IgD-negative memory B cell (primary cell): ENCODE results near the gene CES2. TPM values are rescaled to one million over a fixed set of nuclear protein-coding genes. Genes with fewer than 3 reads are reported as not detected.
A peak's percentile ranks its signal among the peaks of the same experiment; 100 is the strongest.
"Not testable (repeated sequence)": the region's sequence is repeated elsewhere in the genome, so short reads cannot be mapped to it uniquely, and the experiment has no call there.

Source experiments
- H3K27ac Mint-ChIP-seq, 3 donors: one replicate each; pipeline ENCODE4 v1.8.0; 2020 to 2022; ENCODE audit warnings: mild to moderate bottlenecking in 3 of 3, mixed read lengths in 3 of 3, moderate library complexity in 1 of 3
- H3K27me3 Mint-ChIP-seq: one replicate; pipeline ENCODE4 v1.8.0; 2021; ENCODE audit warnings: mixed read lengths
- H3K36me3 Mint-ChIP-seq: one replicate; pipeline ENCODE4 v1.8.0; 2020; ENCODE audit warnings: mild to moderate bottlenecking, mixed read lengths
- H3K4me1 Mint-ChIP-seq, 3 donors: one replicate each; pipeline ENCODE4 v1.8.0; 2020 to 2022; ENCODE audit warnings: mixed read lengths in 3 of 3, mild to moderate bottlenecking in 1 of 3
- H3K4me3 Mint-ChIP-seq, 4 donors: one replicate each; pipeline ENCODE4 v1.8.0; 2020 to 2022; ENCODE audit warnings: mild to moderate bottlenecking in 4 of 4, mixed read lengths in 4 of 4, moderate library complexity in 3 of 4
- H3K9me3 Mint-ChIP-seq, 3 donors: one replicate each; pipeline ENCODE4 v1.8.0; 2020 to 2021; ENCODE audit warnings: mixed read lengths in 3 of 3, mild to moderate bottlenecking in 1 of 3
- polyA plus RNA-seq: library from polyadenylated mRNA; unstranded; fragments of 300-500 nt; fragmentation: Illumina TruSeq; gene quantifications from one replicate; pipeline ENCODE4 v1.2.3, GENCODE V29; 2021

CES2 gene, protein sequence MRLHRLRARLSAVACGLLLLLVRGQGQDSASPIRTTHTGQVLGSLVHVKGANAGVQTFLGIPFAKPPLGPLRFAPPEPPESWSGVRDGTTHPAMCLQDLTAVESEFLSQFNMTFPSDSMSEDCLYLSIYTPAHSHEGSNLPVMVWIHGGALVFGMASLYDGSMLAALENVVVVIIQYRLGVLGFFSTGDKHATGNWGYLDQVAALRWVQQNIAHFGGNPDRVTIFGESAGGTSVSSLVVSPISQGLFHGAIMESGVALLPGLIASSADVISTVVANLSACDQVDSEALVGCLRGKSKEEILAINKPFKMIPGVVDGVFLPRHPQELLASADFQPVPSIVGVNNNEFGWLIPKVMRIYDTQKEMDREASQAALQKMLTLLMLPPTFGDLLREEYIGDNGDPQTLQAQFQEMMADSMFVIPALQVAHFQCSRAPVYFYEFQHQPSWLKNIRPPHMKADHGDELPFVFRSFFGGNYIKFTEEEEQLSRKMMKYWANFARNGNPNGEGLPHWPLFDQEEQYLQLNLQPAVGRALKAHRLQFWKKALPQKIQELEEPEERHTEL
- polyA plus RNA-seq: 26.9 TPM

DNA sequence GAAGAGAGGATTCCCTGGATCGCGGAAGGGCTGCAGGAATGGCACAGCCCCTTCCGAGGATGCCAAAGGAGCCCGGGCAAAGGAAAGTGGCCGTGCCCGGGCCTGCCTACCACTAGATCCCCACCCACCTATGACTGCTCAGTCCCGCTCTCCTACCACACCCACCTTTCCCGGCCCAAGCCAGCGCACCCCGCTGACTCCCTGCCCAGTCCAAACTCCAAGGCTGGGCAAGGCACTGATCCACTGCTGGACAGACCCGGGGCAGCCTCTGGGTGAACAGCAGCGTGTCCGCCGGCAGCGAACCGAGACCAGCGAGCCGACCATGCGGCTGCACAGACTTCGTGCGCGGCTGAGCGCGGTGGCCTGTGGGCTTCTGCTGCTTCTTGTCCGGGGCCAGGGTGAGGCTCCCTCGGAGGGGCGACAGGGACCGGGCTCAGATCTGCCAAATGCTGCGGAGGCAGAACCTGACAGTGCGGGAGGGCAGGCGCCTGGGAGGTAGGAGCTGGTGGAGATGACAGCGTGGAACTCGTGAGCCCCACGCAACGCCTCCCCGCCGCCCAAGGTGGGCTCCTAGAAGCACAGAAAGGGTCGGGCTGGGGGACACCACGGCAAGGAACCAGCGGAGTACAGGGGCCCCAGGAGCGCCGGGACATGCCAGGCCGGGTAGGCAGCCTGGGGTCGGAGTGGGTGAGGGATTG is at the start of gene CES2:
Gene CES2 (plus strand): TSS at position 203 of the 698 bp plus-strand sequence. CDS start 120 bp downstream, at position 323.
- peaks cover 31 to 39% (median 33%) of the 10 kb centered on the region in 3 donors for H3K4me1 Mint-ChIP-seq
- H3K27ac Mint-ChIP-seq: peak within 1 kb of the TSS; percentile 92 to 99 (median 97)
- H3K27me3 Mint-ChIP-seq: no peaks in the 10 kb centered on the region
- H3K36me3 Mint-ChIP-seq: peaks cover 8% of the 10 kb centered on the region
- H3K9me3 Mint-ChIP-seq: no peaks in the 10 kb centered on the region
- peak within 1 kb of the TSS; percentile 97 to 99 (median 98) for H3K4me3 Mint-ChIP-seq

DNA sequence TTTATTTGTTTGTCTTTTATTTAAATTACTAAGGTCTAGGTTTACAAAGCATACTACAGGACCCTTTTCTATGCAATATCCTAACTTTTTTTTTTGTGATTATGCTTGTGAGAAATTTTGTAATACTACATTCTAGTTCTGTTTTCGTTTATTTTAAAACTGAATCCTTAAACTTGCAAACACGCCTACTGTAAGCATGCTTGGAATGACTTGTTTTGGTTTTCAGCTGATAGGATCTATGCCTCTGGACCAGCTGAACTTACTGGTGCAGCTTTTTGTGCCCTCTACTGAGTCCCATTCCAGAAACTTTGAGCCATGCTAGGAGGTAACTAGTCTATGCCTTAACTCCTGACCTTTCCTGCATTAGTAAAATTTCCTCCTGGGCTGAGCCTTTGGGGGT is 49.0 kb upstream of the CES2 start:
- peaks cover 1% of the 10 kb centered on the region for H3K36me3 Mint-ChIP-seq
- H3K4me1 Mint-ChIP-seq: peaks cover 0 to 7% (median 3%) of the 10 kb centered on the region in 3 donors
- H3K4me3 Mint-ChIP-seq: no peak overlapping the region
- H3K27me3 Mint-ChIP-seq: no peaks in the 10 kb centered on the region
- no peaks in the 10 kb centered on the region for H3K9me3 Mint-ChIP-seq
- H3K27ac Mint-ChIP-seq: no peak overlapping the region

DNA sequence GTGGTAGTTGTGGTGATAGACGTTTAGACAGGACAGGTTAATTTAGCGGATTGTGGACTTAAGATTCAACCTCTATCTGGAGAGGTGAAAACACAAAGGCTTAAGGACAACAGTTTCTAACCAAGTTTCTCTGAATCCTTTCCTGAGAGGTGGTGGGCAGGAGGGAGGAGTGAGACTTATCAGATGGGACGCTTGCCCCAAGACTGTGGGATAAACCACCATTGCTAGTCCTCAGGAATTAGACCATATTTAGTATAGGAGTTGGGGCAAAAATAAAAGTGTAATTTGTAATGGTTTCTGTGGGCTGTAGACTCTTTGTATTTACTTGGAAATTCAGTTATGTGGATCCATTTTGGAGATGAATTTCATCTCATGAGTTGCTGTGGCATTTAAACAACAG is 48.4 kb upstream of the CES2 start:
- Mint-ChIP-seq H3K27ac (peak overlapping the region in 1 of 3 donors; percentile 61), H3K4me3 (no peak overlapping the region), H3K36me3 (peaks cover 1% of the 10 kb centered on the region), H3K27me3 (no peaks in the 10 kb centered on the region), H3K9me3 (no peaks in the 10 kb centered on the region), H3K4me1 (peaks cover 0 to 7% (median 3%) of the 10 kb centered on the region in 3 donors)

DNA sequence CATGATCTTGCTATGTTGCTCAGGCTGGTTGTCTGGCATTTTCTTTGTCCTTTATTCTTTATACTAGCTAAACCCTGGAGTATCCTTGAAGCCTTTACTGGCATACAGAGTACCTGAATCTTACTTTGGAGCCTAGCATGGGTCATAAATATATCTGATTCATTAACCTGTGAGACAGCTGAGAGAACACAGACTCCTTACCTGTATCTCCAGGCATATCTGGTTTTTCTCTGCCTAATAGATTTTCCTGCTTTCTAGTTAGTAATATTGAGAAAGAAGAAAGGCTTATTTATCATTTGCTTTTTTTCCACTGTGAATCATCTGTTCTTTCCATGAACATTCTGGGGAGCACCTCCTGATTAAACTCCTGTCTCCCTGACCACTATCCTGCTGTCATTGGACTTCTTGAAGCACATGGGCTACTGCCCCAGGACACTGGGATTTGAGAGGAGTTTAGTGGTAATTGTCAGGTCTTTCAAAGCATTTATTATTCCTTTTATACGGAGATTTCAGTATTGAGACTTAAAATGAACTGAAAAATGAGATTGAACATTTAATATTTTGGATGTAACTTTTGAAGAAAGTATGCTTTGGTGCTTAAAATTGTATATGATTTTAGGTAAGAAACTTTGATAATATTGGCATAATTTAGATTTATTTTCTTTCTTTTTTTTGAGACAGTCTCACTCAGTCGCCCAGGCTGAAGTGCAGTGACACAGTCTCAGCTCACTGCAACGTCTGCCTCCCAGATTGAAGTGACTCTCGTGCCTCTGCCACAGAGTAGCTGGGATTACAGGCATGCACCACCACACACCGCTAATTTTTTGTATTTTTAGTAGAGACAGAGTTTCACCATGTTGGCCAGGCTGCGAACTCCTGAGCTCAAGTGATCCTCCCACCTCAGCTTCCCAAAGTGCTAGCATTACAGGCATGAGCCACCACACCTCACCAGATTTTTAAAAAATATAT is 46.4 kb upstream of the CES2 start:
- Mint-ChIP-seq H3K9me3 (no peaks in the 10 kb centered on the region), H3K4me1 (peaks cover 0 to 7% (median 5%) of the 10 kb centered on the region in 3 donors), H3K27ac (no peak overlapping the region), H3K27me3 (no peaks in the 10 kb centered on the region), H3K36me3 (no peaks in the 10 kb centered on the region), H3K4me3 (no peak overlapping the region)

DNA sequence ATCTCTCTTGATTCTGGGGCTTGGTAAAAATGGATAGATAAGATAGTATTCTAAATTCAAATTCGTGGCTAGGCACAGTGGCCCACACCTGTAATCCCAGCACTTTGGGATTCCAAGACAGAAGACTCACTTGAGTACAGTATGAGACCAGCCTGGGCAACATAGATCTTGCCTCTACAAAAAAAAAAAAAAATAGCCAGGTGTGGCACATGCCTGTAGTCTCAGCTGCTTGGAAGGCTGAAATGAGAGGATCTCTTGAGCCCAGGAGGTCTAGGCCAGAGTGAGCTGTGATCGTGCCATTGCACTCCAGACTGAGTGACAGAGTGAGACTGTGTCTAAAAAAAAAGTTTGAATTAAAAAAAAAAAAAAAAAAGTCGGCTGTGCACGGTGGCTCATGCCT is 45.7 kb upstream of the CES2 start:
- peaks cover 0 to 7% (median 5%) of the 10 kb centered on the region in 3 donors for H3K4me1 Mint-ChIP-seq
- no peaks in the 10 kb centered on the region for H3K27me3 Mint-ChIP-seq
- H3K9me3 Mint-ChIP-seq: no peaks in the 10 kb centered on the region
- H3K36me3 Mint-ChIP-seq: no peaks in the 10 kb centered on the region
- H3K27ac Mint-ChIP-seq: no peak overlapping the region
- no peak overlapping the region for H3K4me3 Mint-ChIP-seq

DNA sequence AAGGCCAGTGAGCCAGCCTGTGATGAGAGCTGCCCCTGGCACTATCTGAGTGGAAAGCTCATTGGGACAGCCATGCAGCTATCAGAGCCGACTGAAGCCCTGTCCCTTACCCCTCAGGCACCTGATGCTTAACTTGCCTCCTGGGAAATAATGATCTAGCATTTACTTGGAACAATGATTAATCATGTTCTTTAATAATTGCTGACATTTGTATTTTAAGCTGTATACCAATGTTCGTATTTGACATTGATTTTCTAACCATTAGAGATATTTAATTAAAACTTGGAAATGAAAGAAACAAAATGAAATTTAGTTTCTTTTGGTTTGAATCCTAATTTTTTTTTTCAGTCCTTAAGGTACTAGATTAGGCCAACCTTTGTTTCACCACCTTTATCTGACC is 44.5 kb upstream of the CES2 start:
- H3K9me3 Mint-ChIP-seq: no peaks in the 10 kb centered on the region
- H3K27ac Mint-ChIP-seq: no peak overlapping the region
- no peak overlapping the region for H3K4me3 Mint-ChIP-seq
- peaks cover 0 to 8% (median 7%) of the 10 kb centered on the region in 3 donors for H3K4me1 Mint-ChIP-seq
- H3K27me3 Mint-ChIP-seq: no peaks in the 10 kb centered on the region
- no peaks in the 10 kb centered on the region for H3K36me3 Mint-ChIP-seq

DNA sequence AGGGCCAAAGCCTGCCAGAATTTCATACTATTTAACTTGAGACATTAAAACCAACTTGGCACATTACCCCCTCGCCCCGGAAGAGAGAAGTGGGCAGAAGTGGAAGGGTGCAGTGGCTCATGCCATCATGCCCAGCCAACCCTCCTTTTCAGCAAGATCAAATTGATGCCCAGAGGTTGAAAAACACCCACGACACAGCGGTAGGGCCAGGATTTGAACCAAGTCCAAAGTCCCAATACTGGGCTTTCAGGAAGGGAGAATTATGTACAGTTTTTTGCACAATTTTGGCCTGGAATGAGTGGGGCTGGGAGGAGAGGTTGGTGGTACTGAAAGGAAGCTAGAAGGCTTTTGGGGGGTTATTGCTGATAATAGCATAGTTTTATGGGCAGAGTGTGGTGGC is 44.0 kb upstream of the CES2 start:
- Mint-ChIP-seq H3K36me3 (no peaks in the 10 kb centered on the region), H3K27ac (no peak overlapping the region), H3K4me3 (no peak overlapping the region), H3K27me3 (no peaks in the 10 kb centered on the region), H3K4me1 (peaks cover 0 to 8% (median 7%) of the 10 kb centered on the region in 3 donors), H3K9me3 (no peaks in the 10 kb centered on the region)

DNA sequence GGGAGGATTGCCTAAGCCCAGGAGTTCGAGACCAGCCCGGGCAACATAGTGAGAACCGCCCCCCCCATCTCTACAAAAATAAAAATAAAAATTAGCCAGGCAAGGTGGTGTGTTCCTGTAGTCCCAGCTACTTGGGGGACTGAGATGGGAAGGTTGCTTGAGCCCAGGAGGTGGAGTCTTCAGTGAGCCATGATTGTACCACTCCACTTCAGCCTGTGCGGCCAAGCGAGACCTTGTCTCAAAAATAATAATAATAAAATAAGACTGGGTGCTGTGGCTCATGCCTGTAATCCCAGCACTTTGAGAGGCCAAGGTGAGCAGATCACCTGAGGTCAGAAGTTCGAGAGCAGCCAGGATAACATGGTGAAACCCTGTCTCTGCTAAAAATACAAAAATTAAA is 43.5 kb upstream of the CES2 start:
- Mint-ChIP-seq H3K9me3 (no peaks in the 10 kb centered on the region), H3K4me3 (no peak overlapping the region), H3K4me1 (peaks cover 0 to 8% (median 7%) of the 10 kb centered on the region in 3 donors), H3K27me3 (no peaks in the 10 kb centered on the region), H3K36me3 (no peaks in the 10 kb centered on the region), H3K27ac (no peak overlapping the region)

DNA sequence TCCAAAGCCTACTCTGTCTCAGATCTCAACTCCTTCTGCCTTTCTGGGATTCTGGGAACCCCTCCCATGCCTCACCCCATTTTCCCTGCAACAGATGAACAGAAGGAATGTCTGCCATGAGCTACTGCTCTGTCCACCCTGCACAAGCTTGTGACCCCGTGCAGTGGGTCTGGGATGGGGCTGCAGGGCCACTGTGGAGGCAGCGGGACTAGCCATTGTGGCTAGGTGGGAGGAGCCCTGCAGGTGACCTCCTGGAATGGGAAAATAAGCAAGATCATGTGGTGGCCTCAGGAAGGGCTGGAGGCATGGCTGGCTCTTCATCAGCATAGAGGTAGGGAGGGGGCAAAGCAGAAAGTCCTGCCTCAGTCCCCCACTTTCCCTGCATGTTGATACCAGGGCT is 41.3 kb upstream of the CES2 start:
- no peak overlapping the region for H3K4me3 Mint-ChIP-seq
- no peaks in the 10 kb centered on the region for H3K36me3 Mint-ChIP-seq
- H3K27ac Mint-ChIP-seq: no peak overlapping the region

DNA sequence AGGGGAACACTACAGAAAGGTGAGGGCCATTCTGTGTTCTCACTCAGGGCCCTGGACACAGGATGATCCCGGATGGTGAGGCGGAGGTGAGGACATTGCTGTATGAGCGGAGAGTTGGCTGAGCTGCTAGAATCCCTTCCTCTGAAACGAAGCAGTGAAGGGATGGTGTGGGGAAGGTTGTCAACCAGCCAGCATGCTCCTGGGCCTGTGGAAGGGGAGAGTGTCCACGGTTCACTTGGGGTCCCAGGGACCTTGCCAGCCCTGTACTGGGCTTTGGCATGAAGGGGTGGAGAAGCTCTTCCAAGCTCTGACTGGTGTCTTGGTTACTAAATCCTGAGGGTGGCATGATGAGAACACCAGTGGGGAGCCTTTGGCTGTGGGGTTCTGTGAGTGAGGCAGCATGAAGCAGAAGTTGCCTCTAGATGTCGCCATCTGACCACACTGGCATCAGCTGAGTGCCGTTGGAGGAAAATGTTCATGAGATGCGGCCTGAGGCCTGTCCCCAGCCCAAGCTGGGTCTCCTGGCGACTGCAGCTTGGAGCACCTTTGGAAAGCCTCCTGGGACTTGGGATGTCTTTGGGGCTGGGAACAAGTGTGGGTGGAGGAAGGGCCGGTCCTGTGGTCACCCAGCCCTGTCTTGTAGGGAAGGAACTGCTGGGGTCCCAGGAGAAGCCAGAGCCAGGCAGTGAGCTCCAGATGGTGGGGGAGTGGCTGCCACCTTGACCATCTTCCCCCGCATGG is 40.2 kb upstream of the CES2 start:
- Mint-ChIP-seq H3K4me1 (peaks cover 0 to 5% (median 0%) of the 10 kb centered on the region in 3 donors), H3K36me3 (no peaks in the 10 kb centered on the region), H3K27me3 (no peaks in the 10 kb centered on the region), H3K27ac (peak overlapping the region in 1 of 3 donors; percentile 20), H3K9me3 (no peaks in the 10 kb centered on the region), H3K4me3 (peak overlapping the region in 1 of 4 donors; percentile 5)

More for the DNA sequence above, 41.3 kb upstream of the CES2 start:
- peaks cover 0 to 5% (median 0%) of the 10 kb centered on the region in 3 donors for H3K4me1 Mint-ChIP-seq
- no peaks in the 10 kb centered on the region for H3K9me3 Mint-ChIP-seq
- H3K27me3 Mint-ChIP-seq: no peaks in the 10 kb centered on the region

DNA sequence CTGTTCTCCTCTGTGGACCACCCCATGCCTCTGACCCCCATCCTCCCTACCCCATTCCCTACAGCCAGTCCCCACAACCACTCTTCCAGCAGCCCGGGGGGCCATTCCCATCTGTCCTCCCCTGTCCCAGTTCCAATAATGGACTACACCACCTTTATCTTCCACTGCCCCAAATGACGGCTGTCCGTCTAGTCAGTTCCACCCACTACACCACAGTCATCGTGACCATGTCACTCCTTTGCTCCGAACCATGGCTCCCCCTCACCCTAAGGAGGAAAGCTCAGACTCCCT is 39.7 kb upstream of the CES2 start:
- no peaks in the 10 kb centered on the region for H3K27me3 Mint-ChIP-seq
- peak overlapping the region in 1 of 3 donors; percentile 46 for H3K27ac Mint-ChIP-seq
- H3K4me1 Mint-ChIP-seq: peaks cover 0 to 5% (median 0%) of the 10 kb centered on the region in 3 donors
- H3K4me3 Mint-ChIP-seq: no peak overlapping the region
- H3K9me3 Mint-ChIP-seq: no peaks in the 10 kb centered on the region
- H3K36me3 Mint-ChIP-seq: no peaks in the 10 kb centered on the region

DNA sequence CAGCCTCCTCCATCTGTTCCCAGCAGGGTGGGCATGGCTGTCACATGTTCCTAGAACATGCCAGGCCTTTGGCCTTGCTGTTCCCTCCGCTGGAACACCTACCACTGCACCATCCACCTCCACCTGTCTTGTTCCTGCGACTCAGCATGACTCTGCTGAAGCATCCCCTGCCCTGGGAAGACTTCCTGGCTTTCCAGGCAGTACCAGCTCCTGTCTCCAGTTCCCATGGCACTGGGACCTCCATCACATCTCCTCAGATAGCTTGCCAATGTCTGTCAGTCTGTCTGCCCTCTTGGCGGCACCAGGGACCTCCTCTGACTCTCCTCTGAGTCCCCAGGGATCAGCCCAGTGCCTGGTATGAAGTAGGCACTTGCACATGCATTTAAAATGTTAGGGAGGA is 39.3 kb upstream of the CES2 start:
- Mint-ChIP-seq H3K4me3 (no peak overlapping the region), H3K27ac (peak overlapping the region in 1 of 3 donors; percentile 46), H3K9me3 (no peaks in the 10 kb centered on the region), H3K36me3 (no peaks in the 10 kb centered on the region), H3K4me1 (peaks cover 0 to 5% (median 0%) of the 10 kb centered on the region in 3 donors), H3K27me3 (no peaks in the 10 kb centered on the region)

DNA sequence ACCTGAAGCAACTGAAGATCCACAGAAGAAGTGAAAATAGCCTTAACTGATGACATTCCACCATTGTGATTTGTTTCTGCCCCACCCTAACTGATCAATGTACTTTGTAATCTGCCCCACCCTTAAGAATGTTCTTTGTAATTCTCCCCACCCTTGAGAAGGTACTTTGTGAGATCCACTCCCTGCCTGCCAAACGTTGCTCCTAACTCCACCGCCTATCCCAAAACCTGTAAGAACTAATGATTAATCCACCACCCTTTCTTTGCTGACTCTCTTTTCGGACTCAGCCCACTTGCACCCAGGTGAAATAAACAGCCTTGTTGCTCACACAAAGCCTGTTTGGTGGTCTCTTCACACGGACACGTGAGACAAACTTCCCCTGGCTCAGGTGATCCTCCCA is 38.6 kb upstream of the CES2 start:
- H3K9me3 Mint-ChIP-seq, H3K36me3 Mint-ChIP-seq, H3K27ac Mint-ChIP-seq, H3K27me3 Mint-ChIP-seq, H3K4me1 Mint-ChIP-seq: not testable (repeated sequence)
- H3K4me3 Mint-ChIP-seq: peak overlapping the region in 1 of 4 donors; percentile 30

DNA sequence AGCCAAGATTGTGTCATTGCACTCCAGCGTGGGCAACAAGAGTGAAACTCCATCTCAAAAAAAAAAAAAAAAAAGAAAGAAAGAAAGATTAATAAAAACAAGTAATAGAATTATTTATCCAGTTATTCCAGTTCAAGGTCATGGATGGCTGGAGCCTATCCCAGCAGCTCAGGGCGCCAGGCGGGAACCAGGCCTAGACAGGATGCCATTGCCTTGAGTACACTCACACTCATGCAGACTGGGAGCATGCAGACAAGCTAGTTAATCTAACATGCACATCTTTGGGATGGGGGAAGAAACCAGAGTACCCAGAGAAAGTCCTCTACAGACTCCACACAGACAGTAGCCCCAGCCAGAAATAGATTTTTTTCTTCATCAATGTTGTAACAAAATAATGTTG is 37.1 kb upstream of the CES2 start:
- Mint-ChIP-seq H3K9me3 (no peaks in the 10 kb centered on the region), H3K36me3 (no peaks in the 10 kb centered on the region), H3K4me1 (peaks cover 0 to 3% (median 0%) of the 10 kb centered on the region in 3 donors), H3K27ac (no peak overlapping the region), H3K27me3 (peaks cover 1% of the 10 kb centered on the region), H3K4me3 (no peak overlapping the region)
